ENCODE measurements around the gene LSMEM2.
"Not testable (repeated sequence)": the region's sequence is repeated elsewhere in the genome, so short reads cannot be mapped to it uniquely, and the experiment has no call there.

Gene LSMEM2

GRCh38 chr3:50260942-50261441, 17.9 kb upstream of the LSMEM2 start:
- H3K4me3 ChIP-seq (ENCODE audit: low read depth, low read length), result peak overlapping the region; percentile 51; the same call in 1 of the 2 replicates
- TF ChIP-seq CTCF (IDR thresholded peaks at IDR 0.05; ENCODE audit: low read depth, low read length), result no peak

- H3K4me3 ChIP-seq (ENCODE audit: low read depth, low read length), result no peak overlapping the region
- no peak for TF ChIP-seq CTCF (IDR thresholded peaks at IDR 0.05; ENCODE audit: low read depth, low read length)
Measured at GRCh38 chr3:50261505-50261904, 17.4 kb upstream of the LSMEM2 start.

- not testable (repeated sequence) for H3K4me3 ChIP-seq (ENCODE audit: low read depth, low read length)
Measured at GRCh38 chr3:50262200-50262599, 16.7 kb upstream of the LSMEM2 start.

GRCh38 chr3:50262778-50263177, 16.1 kb upstream of the LSMEM2 start:
- no peak overlapping the region for H3K4me3 ChIP-seq (ENCODE audit: low read depth, low read length)
- TF ChIP-seq CTCF (IDR thresholded peaks at IDR 0.05; ENCODE audit: low read depth, low read length), result no peak

GRCh38 chr3:50263478-50264382, 15.2 kb upstream of the LSMEM2 start:
- no peak overlapping the region for H3K4me3 ChIP-seq (ENCODE audit: low read depth, low read length)
- TF ChIP-seq CTCF (IDR thresholded peaks at IDR 0.05; ENCODE audit: low read depth, low read length), result no peak

- H3K4me3 ChIP-seq (ENCODE audit: low read depth, low read length), result no peak overlapping the region
- no peak for TF ChIP-seq CTCF (IDR thresholded peaks at IDR 0.05; ENCODE audit: low read depth, low read length)
Measured at GRCh38 chr3:50264383-50264963, 14.4 kb upstream of the LSMEM2 start.

GRCh38 chr3:50264964-50265485, 13.9 kb upstream of the LSMEM2 start:
- TF ChIP-seq CTCF (IDR thresholded peaks at IDR 0.05; ENCODE audit: low read depth, low read length), result no peak
- H3K4me3 ChIP-seq (ENCODE audit: low read depth, low read length), result no peak overlapping the region

All from WI38 (cell line).